Upper lobe of right lung (tissue), 1 donor: ENCODE results near the gene CNTN4. TPM values are rescaled to one million over a fixed set of nuclear protein-coding genes. Genes with fewer than 3 reads are reported as not detected.

Experiments used
- ATAC-seq: fragments of 200-7000 bp; cut with Tn5 transposase; one replicate; pipeline ENCODE4 v1.9.1; 2020; ENCODE audit warnings: mild to moderate bottlenecking, moderate library complexity
- DNase-seq: peaks from one replicate; pipeline ENCODE4 v3.0.0-alpha.2; 2020
- H3K27ac ChIP-seq: fragments of 200-600 bp; one replicate; pipeline ENCODE4 v1.8.0; 2022
- H3K27me3 ChIP-seq: fragments of 200-600 bp; one replicate; pipeline ENCODE4 v1.8.0; 2022; ENCODE audit warnings: mild to moderate bottlenecking
- H3K36me3 ChIP-seq: fragments of 200-600 bp; one replicate; pipeline ENCODE4 v1.8.0; 2022
- H3K4me1 ChIP-seq: fragments of 200-600 bp; one replicate; pipeline ENCODE4 v1.8.0; 2022
- H3K4me3 ChIP-seq: fragments of 200-600 bp; one replicate; pipeline ENCODE4 v1.8.0; 2022; ENCODE audit warnings: mild to moderate bottlenecking
- H3K9me3 ChIP-seq: fragments of 200-600 bp; one replicate; pipeline ENCODE4 v1.8.0; 2022
- CTCF ChIP-seq: fragments of 200-600 bp; IDR thresholded peaks from one replicate; pipeline ENCODE4 v1.8.0; 2022; ENCODE audit warnings: antibody characterized with exemption
- intact Hi-C: fragments of 100-400 bp; cut with DNase I; formaldehyde crosslinking; loops from one replicate; pipeline ENCODE4 v1.11.0; 2022
- total RNA-seq: library from RNA; stranded (reverse); fragmentation: NEBNext Ultra II Directional; extraction: Animal tissue kit (Norgen Biotek cat#: 25700); gene quantifications from one replicate; pipeline ENCODE4 v1.2.1, GENCODE V29; 2021
- donor health status: DM: no; HTN: yes; CAD: no; lungs with severe emphysema.

CNTN4 gene
- total RNA-seq, 1 donor from 2014 or later, result 11.3 TPM

GRCh38 chr3:2847062-2847841, 748.6 kb downstream of the CNTN4 start:
- no peak overlapping the region for H3K27ac ChIP-seq
- no peaks in the 10 kb centered on the region for H3K9me3 ChIP-seq
- no peak for TF ChIP-seq CTCF
- no peaks in the 10 kb centered on the region for H3K4me1 ChIP-seq
- H3K36me3 ChIP-seq, result no peaks in the 10 kb centered on the region
- DNase-seq (no peak), ATAC-seq (no peak)
- intact Hi-C loops, result no loop called here
- H3K4me3 ChIP-seq, result no peak overlapping the region
- no peaks in the 10 kb centered on the region for H3K27me3 ChIP-seq

- ATAC-seq (no peak), DNase-seq (no peak)
- H3K27ac ChIP-seq, result no peak overlapping the region
- TF ChIP-seq CTCF, result no peak
- H3K4me1 ChIP-seq, result no peaks in the 10 kb centered on the region
- no peaks in the 10 kb centered on the region for H3K27me3 ChIP-seq
- no peaks in the 10 kb centered on the region for H3K36me3 ChIP-seq
- intact Hi-C loops, result no loop called here
- H3K9me3 ChIP-seq, result no peaks in the 10 kb centered on the region
- H3K4me3 ChIP-seq, result no peak overlapping the region
Measured at GRCh38 chr3:2849092-2849491, 750.4 kb downstream of the CNTN4 start.

GRCh38 chr3:2850701-2851100, 752.0 kb downstream of the CNTN4 start:
- no peak for TF ChIP-seq CTCF
- no peaks in the 10 kb centered on the region for H3K4me1 ChIP-seq
- H3K27ac ChIP-seq, result no peak overlapping the region
- DNase-seq (no peak), ATAC-seq (no peak)
- no peaks in the 10 kb centered on the region for H3K27me3 ChIP-seq
- H3K4me3 ChIP-seq, result no peak overlapping the region
- intact Hi-C loops, result no loop called here
- H3K9me3 ChIP-seq, result no peaks in the 10 kb centered on the region
- no peaks in the 10 kb centered on the region for H3K36me3 ChIP-seq

- TF ChIP-seq CTCF, result no peak
- no peak overlapping the region for H3K4me3 ChIP-seq
- H3K4me1 ChIP-seq, result no peaks in the 10 kb centered on the region
- intact Hi-C loops, result no loop called here
- H3K27me3 ChIP-seq, result no peaks in the 10 kb centered on the region
- ATAC-seq (peak; percentile 41), DNase-seq (no peak)
- H3K27ac ChIP-seq, result no peak overlapping the region
- no peaks in the 10 kb centered on the region for H3K36me3 ChIP-seq
- H3K9me3 ChIP-seq, result no peaks in the 10 kb centered on the region
Measured at GRCh38 chr3:2851361-2851760, 752.7 kb downstream of the CNTN4 start.

- Histone ChIP-seq H3K9me3 (no peaks in the 10 kb centered on the region), H3K27ac (no peak overlapping the region), H3K36me3 (no peaks in the 10 kb centered on the region), H3K27me3 (no peaks in the 10 kb centered on the region), H3K4me3 (no peak overlapping the region), H3K4me1 (no peaks in the 10 kb centered on the region)
- intact Hi-C loops, result no loop called here
- no peak for TF ChIP-seq CTCF
- DNase-seq (no peak), ATAC-seq (no peak)
Measured at GRCh38 chr3:2851835-2852234, 753.2 kb downstream of the CNTN4 start.
